ENCODE data around the gene ARL4D. TPM values are rescaled to one million over a fixed set of nuclear protein-coding genes. Genes with fewer than 3 reads are reported as not detected.

The ARL4D gene
- total and polyA plus RNA-seq, 2 of the 4 experiments (the other 2 are of a cell fraction), result 12.5 to 30.7 TPM

GRCh38 chr17:43410557-43411368, 12.0 kb downstream of the ARL4D start:
- intact Hi-C loops (cut with micrococcal nuclease) (no loop called here), dilution Hi-C loops (cut with HindIII; ENCODE audit: low sequenced_read_pairs, unreplicated experiment) (no loop called here), in situ Hi-C loops (cut with MboI; ENCODE audit: low sequenced_read_pairs) (no loop called here)
- H3K23ac ChIP-seq (ENCODE audit: low read depth, low read length), result peak overlapping the region; percentile 29; the same call in 1 of the 2 replicates
- peak overlapping the region; percentile 73 for H3K14ac ChIP-seq (replicated peaks; ENCODE audit: low read depth, low read length)
- peak overlapping the region; percentile 96 for H2AK5ac ChIP-seq (ENCODE audit: low read depth, low read length)
- 53% methylated on average over 2 of the region's 6 CpGs; no CpG with 5 or more reads in 1 of the 2 experiments for WGBS, 2 experiments (ENCODE audit: extremely low coverage in 2 of 2, insufficient read length in 1 of 2)
- peak overlapping the region; percentile 14 for H4K5ac ChIP-seq (ENCODE audit: low read depth, low read length)
- peak overlapping the region; percentile 75 for H2BK20ac ChIP-seq (ENCODE audit: low read depth, low read length)
- no peak overlapping the region for H3K27ac ChIP-seq (ENCODE audit: insufficient read depth, low read length)
- H3K4me3 ChIP-seq (ENCODE audit: insufficient read depth, low read depth, low read length), result no peak overlapping the region
- H2BK120ac ChIP-seq (ENCODE audit: low read depth, low read length), result peak overlapping the region; percentile 92
- CTCF ChIA-PET, result no interaction called here
- POLR2A ChIA-PET (ENCODE audit: unreplicated experiment), result interaction anchor here (1.4 kb wide), 1 partner anchor 12 kb away, joined by 5 read pairs; the partner anchor contains the start of gene ARL4D
- peak overlapping the region; percentile 96 for H4K91ac ChIP-seq (ENCODE audit: insufficient read depth, low read depth, low read length)
- peak overlapping the region; percentile 74 for H3K4ac ChIP-seq (ENCODE audit: low read depth, low read length)
- no peak overlapping the region for H3K56ac ChIP-seq (ENCODE audit: extremely low read depth, insufficient read depth, low read length)
- peaks cover 26% of the 10 kb centered on the region for H3K4me1 ChIP-seq (ENCODE audit: control insufficient read depth, insufficient read depth, low read length)
- H3K4me2 ChIP-seq (ENCODE audit: low read depth, low read length), result no peak overlapping the region
- no peak overlapping the region for H2BK5ac ChIP-seq (ENCODE audit: low read depth, low read length, poor library complexity, severe bottlenecking)
- no peaks in the 10 kb centered on the region for H3K79me1 ChIP-seq (ENCODE audit: low read depth in 1 of 2, low read length in 2 of 2)
- H2AK9ac ChIP-seq (replicated peaks; ENCODE audit: low read depth, low read length, poor library complexity), result peak overlapping the region; percentile 78
- DNase-seq, result no peak
- H4K20me1 ChIP-seq (ENCODE audit: insufficient read depth, low read length), result no peaks in the 10 kb centered on the region
- H3K36me3 ChIP-seq (ENCODE audit: control insufficient read depth, insufficient read depth, low read length), result no peaks in the 10 kb centered on the region
- TF ChIP-seq CHD1 (IDR thresholded peaks at IDR 0.05; ENCODE audit: low read depth, low read length) (no peak), RAD21 (IDR thresholded peaks at IDR 0.05; ENCODE audit: low read length) (no peak), POLR2A (IDR thresholded peaks at IDR 0.05; ENCODE audit: low read depth, low read length) (no peak), CTCF (conservative IDR thresholded peaks at IDR 0.05; ENCODE audit: low read depth, low read length) (no peak), ELK1 (IDR thresholded peaks at IDR 0.05; ENCODE audit: borderline replicate concordance, low read depth, low read length) (no peak), MAFK (IDR thresholded peaks at IDR 0.05; ENCODE audit: low read depth, low read length) (no peak), NFE2L2 (IDR thresholded peaks at IDR 0.05; ENCODE audit: low read depth, low read length) (no peak), BHLHE40 (IDR thresholded peaks at IDR 0.05; ENCODE audit: low read depth, low read length) (no peak), CEBPB (IDR thresholded peaks at IDR 0.05; ENCODE audit: low read depth, low read length) (no peak), RCOR1 (IDR thresholded peaks at IDR 0.05; ENCODE audit: insufficient replicate concordance, low read length) (no peak), MXI1 (IDR thresholded peaks at IDR 0.05; ENCODE audit: borderline replicate concordance, low read depth, low read length) (no peak), RFX5 (IDR thresholded peaks at IDR 0.05; ENCODE audit: low read depth, low read length) (no peak)
- H3K27me3 ChIP-seq (ENCODE audit: control insufficient read depth, insufficient read depth, low read length), result no peaks in the 10 kb centered on the region
- peak overlapping the region; percentile 80 for H2AFZ ChIP-seq (replicated peaks; ENCODE audit: low read length, poor library complexity)
- H3K9me3 ChIP-seq (ENCODE audit: control insufficient read depth, insufficient read depth, low read length), result no peaks in the 10 kb centered on the region
- H3K9ac ChIP-seq (ENCODE audit: low read depth, low read length), result no peak overlapping the region
- peak overlapping the region; percentile 95; the same call in 2 of the 3 replicates for H2BK15ac ChIP-seq (ENCODE audit: low read depth, low read length)
- no TSS peak for BruUV-seq (replicated peaks)
- peak overlapping the region; percentile 8 for H3K18ac ChIP-seq (ENCODE audit: low read depth, low read length)
- peaks cover 32% of the 10 kb centered on the region for H3K9me1 ChIP-seq (ENCODE audit: insufficient read depth, low read length)
- H4K8ac ChIP-seq (ENCODE audit: low read depth in 2 of 2, low read length in 2 of 2), result peak overlapping the region in 1 of 2 experiments; percentile 69; a peak in 3 of 4 replicates
- ATAC-seq (ENCODE audit: low read depth), result no peak
